HEK293 (cell line): Measurements from ENCODE around the gene TEPSIN.

ENCODE experiments used
- AEBP2 ChIP-seq: fragments of 450-650 bp; formaldehyde crosslinking; IDR thresholded peaks from 2 replicates; pipeline ENCODE4 v1.5.1; 2016; ENCODE audit warnings: missing biosample characterization, missing genetic modification characterization, borderline replicate concordance
- GLI2 ChIP-seq: fragments of 450-650 bp; formaldehyde crosslinking; IDR thresholded peaks from 2 replicates; pipeline ENCODE4; 2017; ENCODE audit warnings: missing biosample characterization, missing genetic modification characterization, low read depth, borderline replicate concordance
- GLI4 ChIP-seq: fragments of 450-650 bp; formaldehyde crosslinking; IDR thresholded peaks from 2 replicates; pipeline ENCODE4 v1.5.1; 2016; ENCODE audit warnings: missing biosample characterization, missing genetic modification characterization
- KLF17 ChIP-seq: fragments of 450-650 bp; formaldehyde crosslinking; IDR thresholded peaks from 2 replicates; pipeline ENCODE4 v1.5.1; 2016; ENCODE audit warnings: missing biosample characterization, missing genetic modification characterization
- KLF9 ChIP-seq: fragments of 450-650 bp; formaldehyde crosslinking; IDR thresholded peaks from 2 replicates; pipeline ENCODE4 v1.5.1; 2016; ENCODE audit warnings: missing biosample characterization, missing genetic modification characterization, low read depth
- MEIS1 ChIP-seq: sonication (generic); formaldehyde crosslinking; IDR thresholded peaks from 2 replicates; pipeline ENCODE4 v1.8.1; 2022; ENCODE audit warnings: missing genetic modification reagents, mild to moderate bottlenecking, borderline replicate concordance
- MYNN ChIP-seq: fragments of 450-650 bp; formaldehyde crosslinking; IDR thresholded peaks from 2 replicates; pipeline ENCODE4 v1.5.1; 2016; ENCODE audit warnings: missing biosample characterization, missing genetic modification characterization, borderline replicate concordance
- MZF1 ChIP-seq: fragments of 450-650 bp; formaldehyde crosslinking; IDR thresholded peaks from 2 replicates; pipeline ENCODE4 v1.5.1; 2017; ENCODE audit warnings: missing biosample characterization, missing genetic modification characterization, borderline replicate concordance
- OSR2 ChIP-seq: fragments of 450-650 bp; formaldehyde crosslinking; IDR thresholded peaks from 2 replicates; pipeline ENCODE4 v1.5.1; 2016; ENCODE audit warnings: missing biosample characterization, missing genetic modification characterization
- PRDM4 ChIP-seq: fragments of 450-650 bp; formaldehyde crosslinking; IDR thresholded peaks from 2 replicates; pipeline ENCODE4 v1.5.1; 2017; ENCODE audit warnings: missing biosample characterization, missing genetic modification characterization
- REPIN1 ChIP-seq: fragments of 450-650 bp; formaldehyde crosslinking; IDR thresholded peaks from 2 replicates; pipeline ENCODE4 v1.5.1; 2017; ENCODE audit warnings: missing biosample characterization, missing genetic modification characterization, low read depth
- SETDB1 ChIP-seq: IDR thresholded peaks from one replicate; pipeline ENCODE4 v1.6.1; 2017; ENCODE audit warnings: mild to moderate bottlenecking, low read length, moderate library complexity, mixed read lengths; ENCODE audit not compliant: insufficient read length
- SP3 ChIP-seq: fragments of 450-650 bp; formaldehyde crosslinking; IDR thresholded peaks from 2 replicates; pipeline ENCODE4 v1.5.1; 2016; ENCODE audit warnings: missing biosample characterization, missing genetic modification characterization
- YY2 ChIP-seq: fragments of 450-650 bp; formaldehyde crosslinking; IDR thresholded peaks from 2 replicates; pipeline ENCODE4 v1.5.1; 2016; ENCODE audit warnings: missing biosample characterization, missing genetic modification characterization
- ZBTB20 ChIP-seq: fragments of 450-650 bp; formaldehyde crosslinking; IDR thresholded peaks from 2 replicates; pipeline ENCODE4 v1.5.1; 2016; ENCODE audit warnings: missing biosample characterization, missing genetic modification characterization
- ZEB2 ChIP-seq: fragments of 450-650 bp; formaldehyde crosslinking; IDR thresholded peaks from 2 replicates; pipeline ENCODE4 v1.5.1; 2016; ENCODE audit warnings: missing biosample characterization, missing genetic modification characterization
- ZFP37 ChIP-seq: fragments of 450-650 bp; formaldehyde crosslinking; IDR thresholded peaks from 2 replicates; pipeline ENCODE4 v1.5.1; 2016; ENCODE audit warnings: missing biosample characterization, missing genetic modification characterization
- ZNF132 ChIP-seq: fragments of 450-650 bp; formaldehyde crosslinking; IDR thresholded peaks from 2 replicates; pipeline ENCODE4 v1.5.1; 2017; ENCODE audit warnings: missing biosample characterization, missing genetic modification characterization, borderline replicate concordance
- ZNF16 ChIP-seq: fragments of 450-650 bp; formaldehyde crosslinking; IDR thresholded peaks from 2 replicates; pipeline ENCODE4 v1.5.1; 2016; ENCODE audit warnings: low read depth, missing biosample characterization, missing genetic modification characterization
- ZNF169 ChIP-seq: fragments of 450-650 bp; formaldehyde crosslinking; IDR thresholded peaks from 2 replicates; pipeline ENCODE4 v1.5.1; 2016; ENCODE audit warnings: missing biosample characterization, missing genetic modification characterization
- ZNF239 ChIP-seq: fragments of 450-650 bp; formaldehyde crosslinking; IDR thresholded peaks from 2 replicates; pipeline ENCODE4 v1.5.1; 2016; ENCODE audit warnings: missing biosample characterization, missing genetic modification characterization
- ZNF24 ChIP-seq: fragments of 450-650 bp; formaldehyde crosslinking; IDR thresholded peaks from 2 replicates; pipeline ENCODE4 v1.5.1; 2016; ENCODE audit warnings: missing biosample characterization, missing genetic modification characterization
- ZNF302 ChIP-seq: fragments of 450-650 bp; formaldehyde crosslinking; IDR thresholded peaks from 2 replicates; pipeline ENCODE4 v1.5.1; 2016; ENCODE audit warnings: missing biosample characterization, missing genetic modification characterization, low read depth
- ZNF324 ChIP-seq: fragments of 450-650 bp; formaldehyde crosslinking; IDR thresholded peaks from 2 replicates; pipeline ENCODE4 v1.5.1; 2016; ENCODE audit warnings: missing biosample characterization, missing genetic modification characterization
- ZNF354C ChIP-seq: fragments of 450-650 bp; formaldehyde crosslinking; IDR thresholded peaks from 2 replicates; pipeline ENCODE4 v1.5.1; 2016; ENCODE audit warnings: missing biosample characterization, missing genetic modification characterization, low read depth, borderline replicate concordance
- ZNF394 ChIP-seq: fragments of 450-650 bp; formaldehyde crosslinking; IDR thresholded peaks from 2 replicates; pipeline ENCODE4 v1.5.1; 2016; ENCODE audit warnings: missing biosample characterization, missing genetic modification characterization, mild to moderate bottlenecking, moderate library complexity, borderline replicate concordance
- ZNF416 ChIP-seq: fragments of 450-650 bp; formaldehyde crosslinking; IDR thresholded peaks from 2 replicates; pipeline ENCODE4 v1.5.1; 2016; ENCODE audit warnings: missing biosample characterization, missing genetic modification characterization
- ZNF558 ChIP-seq: fragments of 450-650 bp; formaldehyde crosslinking; IDR thresholded peaks from 2 replicates; pipeline ENCODE4 v1.5.1; 2016; ENCODE audit warnings: missing biosample characterization, missing genetic modification characterization
- ZNF561 ChIP-seq: fragments of 450-650 bp; IDR thresholded peaks from 2 replicates; pipeline ENCODE4 v1.5.1; 2018; ENCODE audit warnings: missing biosample characterization, missing genetic modification characterization, borderline replicate concordance
- ZNF645 ChIP-seq: fragments of 450-650 bp; formaldehyde crosslinking; IDR thresholded peaks from 2 replicates; pipeline ENCODE4; 2016; ENCODE audit warnings: missing biosample characterization, missing genetic modification characterization
- ZNF654 ChIP-seq: fragments of 450-650 bp; formaldehyde crosslinking; IDR thresholded peaks from 2 replicates; pipeline ENCODE4 v1.5.1; 2016; ENCODE audit warnings: low read depth, missing biosample characterization, missing genetic modification characterization
- ZNF664 ChIP-seq: fragments of 450-650 bp; formaldehyde crosslinking; IDR thresholded peaks from 2 replicates; pipeline ENCODE4 v1.5.1; 2016; ENCODE audit warnings: missing biosample characterization, missing genetic modification characterization
- ZNF670 ChIP-seq: fragments of 450-650 bp; formaldehyde crosslinking; IDR thresholded peaks from 2 replicates; pipeline ENCODE4 v1.5.1; 2016; ENCODE audit warnings: missing biosample characterization, missing genetic modification characterization, low read depth
- ZNF830 ChIP-seq: fragments of 450-650 bp; IDR thresholded peaks from 2 replicates; pipeline ENCODE4 v1.5.0; 2018; ENCODE audit warnings: missing biosample characterization, missing genetic modification characterization, low read depth, mild to moderate bottlenecking, moderate library complexity
- ZSCAN16 ChIP-seq: fragments of 450-650 bp; formaldehyde crosslinking; IDR thresholded peaks from 2 replicates; pipeline ENCODE4 v1.5.1; 2016; ENCODE audit warnings: missing biosample characterization, missing genetic modification characterization

TEPSIN gene

GRCh38 chr17:81222906-81223761 is 15.7 kb downstream of the TEPSIN start, which contains the start of gene CEP131 (continued):
- TF ChIP-seq ZNF664 (tag by site-specific recombination) (no peak), ZNF169 (tag by site-specific recombination) (no peak), KLF17 (tag by site-specific recombination) (peak; percentile 48), YY2 (tag by site-specific recombination) (no peak), ZNF239 (tag by site-specific recombination) (peak; percentile 36; the same call in 1 of the 2 replicates), ZSCAN16 (tag by site-specific recombination) (no peak), ZNF302 (no peak), ZNF16 (tag by site-specific recombination) (no peak), ZNF354C (tag by site-specific recombination) (no peak), ZFP37 (tag by site-specific recombination) (no peak), ZNF132 (no peak), PRDM4 (tag by site-specific recombination) (no peak), OSR2 (no peak), ZNF654 (tag by site-specific recombination) (no peak), ZNF416 (no peak), SETDB1 (no peak), GLI4 (tag by site-specific recombination) (0 out of 2 replicates have a peak, but pooled peaks have one; percentile 29), ZEB2 (peak; percentile 33; the same call in 1 of the 2 replicates), ZNF645 (peak; percentile 31; the same call in 1 of the 2 replicates), GLI2 (tag by site-specific recombination) (no peak), MEIS1 (CRISPR knock-in tag) (no peak), SP3 (tag by site-specific recombination) (peak; percentile 98), ZNF324 (tag by site-specific recombination) (peak; percentile 58; the same call in 1 of the 2 replicates), ZNF670 (tag by site-specific recombination) (no peak), REPIN1 (tag by site-specific recombination) (peak; percentile 86; the same call in 1 of the 2 replicates), MYNN (tag by site-specific recombination) (no peak), ZNF830 (no peak), ZNF561 (tag by site-specific recombination) (0 out of 2 replicates have a peak, but pooled peaks have one; percentile 45), AEBP2 (tag by site-specific recombination) (no peak), ZNF24 (tag by site-specific recombination) (peak; percentile 58; the same call in 1 of the 2 replicates), KLF9 (tag by site-specific recombination) (peak; percentile 98), ZNF394 (tag by site-specific recombination) (no peak), MZF1 (tag by site-specific recombination) (peak; percentile 81; the same call in 1 of the 2 replicates), ZNF558 (tag by site-specific recombination) (no peak), ZBTB20 (tag by site-specific recombination) (peak; percentile 72; the same call in 1 of the 2 replicates)
